Parathyroid adenoma (tissue), 2 donors: ENCODE results near the gene CCR6.

Source experiments
- H2AFZ ChIP-seq: fragments of 300-600 bp; sonication (generic); one replicate; pipeline ENCODE4 v1.7.0; 2017; ENCODE audit warnings: antibody characterized with exemption, mild to moderate bottlenecking
- H3K27ac ChIP-seq: fragments of 300-600 bp; sonication (generic); one replicate; pipeline ENCODE4 v1.7.0; 2017
- H3K27me3 ChIP-seq: fragments of 300-600 bp; sonication (generic); one replicate; pipeline ENCODE4 v1.7.0; 2017; ENCODE audit warnings: low read length; ENCODE audit not compliant: control insufficient read depth, insufficient read depth
- H3K36me3 ChIP-seq: fragments of 300-600 bp; sonication (generic); one replicate; pipeline ENCODE4 v1.7.0; 2017; ENCODE audit warnings: low read length; ENCODE audit not compliant: control insufficient read depth, insufficient read depth
- H3K4me1 ChIP-seq: fragments of 300-600 bp; sonication (generic); one replicate; pipeline ENCODE4 v1.7.0; 2017; ENCODE audit warnings: control low read depth
- H3K4me2 ChIP-seq: fragments of 300-600 bp; sonication (generic); one replicate; pipeline ENCODE4 v1.7.0; 2017; ENCODE audit warnings: low read length
- H3K4me3 ChIP-seq: fragments of 300-600 bp; sonication (generic); one replicate; pipeline ENCODE4 v1.7.0; 2017; ENCODE audit warnings: low read depth, low read length
- H3K79me2 ChIP-seq: fragments of 300-600 bp; sonication (generic); one replicate; pipeline ENCODE4 v1.7.0; 2017; ENCODE audit warnings: control low read depth
- H3K9ac ChIP-seq: fragments of 300-600 bp; sonication (generic); one replicate; pipeline ENCODE4 v1.7.0; 2017; ENCODE audit warnings: mild to moderate bottlenecking
- H3K9me3 ChIP-seq: fragments of 300-600 bp; sonication (generic); one replicate; pipeline ENCODE4 v1.7.0; 2017; ENCODE audit warnings: low read length; ENCODE audit not compliant: control insufficient read depth
- CTCF ChIP-seq: fragments of 300-600 bp; sonication (generic); IDR thresholded peaks from one replicate; pipeline ENCODE4 v1.7.0; 2017; ENCODE audit warnings: antibody characterized with exemption, mild to moderate bottlenecking
- donor health status: primary hyperparathyroidism.

Gene CCR6

GRCh38 chr6:167142433-167142761, 19.5 kb downstream of the CCR6 start:
- Histone ChIP-seq H3K4me3 (no peak overlapping the region), H2AFZ (no peak overlapping the region), H3K27me3 (no peaks in the 10 kb centered on the region), H3K27ac (no peak overlapping the region), H3K36me3 (no peaks in the 10 kb centered on the region), H3K4me2 (no peak overlapping the region), H3K79me2 (no peaks in the 10 kb centered on the region), H3K9me3 (no peaks in the 10 kb centered on the region), H3K4me1 (no peaks in the 10 kb centered on the region), H3K9ac (no peak overlapping the region)
- TF ChIP-seq CTCF = no peak

GRCh38 chr6:167143041-167143440, 20.1 kb downstream of the CCR6 start:
- Histone ChIP-seq H3K4me2 (no peak overlapping the region), H3K79me2 (no peaks in the 10 kb centered on the region), H3K27me3 (no peaks in the 10 kb centered on the region), H3K4me3 (no peak overlapping the region), H3K4me1 (no peaks in the 10 kb centered on the region), H3K9me3 (no peaks in the 10 kb centered on the region), H2AFZ (no peak overlapping the region), H3K27ac (no peak overlapping the region), H3K36me3 (no peaks in the 10 kb centered on the region), H3K9ac (no peak overlapping the region)
- no peak for TF ChIP-seq CTCF

- Histone ChIP-seq H3K27ac (no peak overlapping the region), H3K4me2 (no peak overlapping the region), H3K79me2 (no peaks in the 10 kb centered on the region), H3K36me3 (no peaks in the 10 kb centered on the region), H3K9ac (no peak overlapping the region), H3K4me3 (no peak overlapping the region), H3K9me3 (no peaks in the 10 kb centered on the region), H3K27me3 (no peaks in the 10 kb centered on the region), H3K4me1 (no peaks in the 10 kb centered on the region), H2AFZ (no peak overlapping the region)
- TF ChIP-seq CTCF = no peak
These were observed 22.6 kb downstream of the CCR6 start for GRCh38 chr6:167145461-167145860.

GRCh38 chr6:167146135-167146534, 23.2 kb downstream of the CCR6 start:
- Histone ChIP-seq H3K4me1 (no peaks in the 10 kb centered on the region), H3K9me3 (no peaks in the 10 kb centered on the region), H3K79me2 (no peaks in the 10 kb centered on the region), H3K27me3 (no peaks in the 10 kb centered on the region), H2AFZ (no peak overlapping the region), H3K4me3 (no peak overlapping the region), H3K27ac (no peak overlapping the region), H3K4me2 (no peak overlapping the region), H3K36me3 (no peaks in the 10 kb centered on the region), H3K9ac (no peak overlapping the region)
- TF ChIP-seq CTCF = no peak

DNA sequence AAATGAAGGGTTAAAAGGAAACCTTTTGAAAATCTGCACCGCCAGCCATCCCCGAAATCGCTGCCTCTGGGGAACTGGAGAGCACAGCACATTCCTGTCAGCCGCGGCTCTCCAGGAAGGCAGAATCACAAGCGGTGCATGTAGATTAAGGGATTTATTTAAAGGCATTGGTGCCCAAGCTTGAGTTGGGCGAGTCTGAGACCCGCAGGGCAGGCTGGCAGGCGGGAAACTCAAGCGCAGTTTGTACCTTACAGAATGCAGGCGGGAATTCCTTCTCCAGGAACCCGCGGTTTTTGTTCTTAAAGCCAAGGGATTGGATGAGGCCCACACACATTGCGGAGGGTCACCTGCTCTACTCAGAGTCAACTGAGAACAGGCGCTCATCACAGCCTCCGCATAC, 24.1 kb downstream of the CCR6 start:
- no peak overlapping the region for H3K4me3 ChIP-seq
- no peak overlapping the region for H3K4me2 ChIP-seq
- H3K36me3 ChIP-seq = no peaks in the 10 kb centered on the region
- no peak overlapping the region for H2AFZ ChIP-seq
- H3K27me3 ChIP-seq = no peaks in the 10 kb centered on the region
- TF ChIP-seq CTCF = no peak
- no peaks in the 10 kb centered on the region for H3K9me3 ChIP-seq
- no peak overlapping the region for H3K9ac ChIP-seq
- no peaks in the 10 kb centered on the region for H3K79me2 ChIP-seq
- H3K4me1 ChIP-seq = no peaks in the 10 kb centered on the region
- no peak overlapping the region for H3K27ac ChIP-seq
